AG09309 (cell line): Measurements from ENCODE around the gene CKMT1A.
"Not testable (repeated sequence)": the region's sequence is repeated elsewhere in the genome, so short reads cannot be mapped to it uniquely, and the experiment has no call there.

Experiments
- DNase-seq: peaks from one replicate; pipeline ENCODE4 v3.0.0-alpha.2; 2010; ENCODE audit warnings: low read depth
- H3K4me3 ChIP-seq: 2 replicates; pipeline ENCODE4 v1.5.1; 2011; ENCODE audit warnings: mild to moderate bottlenecking, low read depth, low read length, moderate library complexity; ENCODE audit not compliant: control insufficient read depth
- CTCF ChIP-seq: IDR thresholded peaks from 2 replicates; pipeline ENCODE4 v1.5.1; 2011; ENCODE audit warnings: mild to moderate bottlenecking, low read depth, low read length, inconsistent platforms; ENCODE audit not compliant: insufficient read depth, control insufficient read depth; ENCODE audit errors: missing control alignments

CKMT1A gene

GRCh38 chr15:43702701-43703424 lies 9.2 kb downstream of the CKMT1A start:
- TF ChIP-seq CTCF = no peak
- DNase-seq = no peak

GRCh38 chr15:43710431-43711131 lies 16.9 kb downstream of the CKMT1A start:
- H3K4me3 ChIP-seq, DNase-seq: not testable (repeated sequence)

More at GRCh38 chr15:43702701-43703424, 9.2 kb downstream of the CKMT1A start:
- H3K4me3 ChIP-seq = no peak overlapping the region

- no peak overlapping the region for H3K4me3 ChIP-seq
- no peak for TF ChIP-seq CTCF
- DNase-seq = no peak
Measured at GRCh38 chr15:43723151-43723550, 29.5 kb downstream of the CKMT1A start.

- DNase-seq = not testable (repeated sequence)
Measured at GRCh38 chr15:43726306-43726705, 32.6 kb downstream of the CKMT1A start.

GRCh38 chr15:43728053-43728725 lies 34.5 kb downstream of the CKMT1A start:
- H3K4me3 ChIP-seq, DNase-seq: not testable (repeated sequence)

More at GRCh38 chr15:43726306-43726705, 32.6 kb downstream of the CKMT1A start:
- not testable (repeated sequence) for H3K4me3 ChIP-seq

GRCh38 chr15:43735416-43735815 lies 41.8 kb downstream of the CKMT1A start:
- no peak for DNase-seq
- no peak for TF ChIP-seq CTCF
- no peak overlapping the region for H3K4me3 ChIP-seq

- H3K4me3 ChIP-seq = peak within 1 kb of the TSS; percentile 94
- DNase-seq = peak; percentile 37
Measured at GRCh38 chr15:43746245-43746902, 52.7 kb downstream of the CKMT1A start, which contains the start of gene PDIA3. TSS of gene PDIA3 (plus strand) at chr15:43746438. CDS start at chr15:43746540, 102 bp downstream.

- peak overlapping the region; percentile 94 for H3K4me3 ChIP-seq
- DNase-seq = not testable (repeated sequence)
Measured at GRCh38 chr15:43746903-43747309, 53.2 kb downstream of the CKMT1A start.

- DNase-seq = no peak
- TF ChIP-seq CTCF = no peak
- H3K4me3 ChIP-seq = no peak overlapping the region; the same call in 1 of the 2 replicates
Measured at GRCh38 chr15:43748376-43748775, 54.7 kb downstream of the CKMT1A start.
